GM19397 (cell line): Measurements from ENCODE around the gene RBM39.
"Not testable (repeated sequence)": the region's sequence is repeated elsewhere in the genome, so short reads cannot be mapped to it uniquely, and the experiment has no call there.

Experiments
- ATAC-seq: cut with Tn5 transposase; IDR thresholded peaks from one replicate; pipeline ENCODE4 v1.9.1; 2021; ENCODE audit warnings: mild to moderate bottlenecking, moderate library complexity; ENCODE audit not compliant: unreplicated experiment

RBM39 gene

DNA sequence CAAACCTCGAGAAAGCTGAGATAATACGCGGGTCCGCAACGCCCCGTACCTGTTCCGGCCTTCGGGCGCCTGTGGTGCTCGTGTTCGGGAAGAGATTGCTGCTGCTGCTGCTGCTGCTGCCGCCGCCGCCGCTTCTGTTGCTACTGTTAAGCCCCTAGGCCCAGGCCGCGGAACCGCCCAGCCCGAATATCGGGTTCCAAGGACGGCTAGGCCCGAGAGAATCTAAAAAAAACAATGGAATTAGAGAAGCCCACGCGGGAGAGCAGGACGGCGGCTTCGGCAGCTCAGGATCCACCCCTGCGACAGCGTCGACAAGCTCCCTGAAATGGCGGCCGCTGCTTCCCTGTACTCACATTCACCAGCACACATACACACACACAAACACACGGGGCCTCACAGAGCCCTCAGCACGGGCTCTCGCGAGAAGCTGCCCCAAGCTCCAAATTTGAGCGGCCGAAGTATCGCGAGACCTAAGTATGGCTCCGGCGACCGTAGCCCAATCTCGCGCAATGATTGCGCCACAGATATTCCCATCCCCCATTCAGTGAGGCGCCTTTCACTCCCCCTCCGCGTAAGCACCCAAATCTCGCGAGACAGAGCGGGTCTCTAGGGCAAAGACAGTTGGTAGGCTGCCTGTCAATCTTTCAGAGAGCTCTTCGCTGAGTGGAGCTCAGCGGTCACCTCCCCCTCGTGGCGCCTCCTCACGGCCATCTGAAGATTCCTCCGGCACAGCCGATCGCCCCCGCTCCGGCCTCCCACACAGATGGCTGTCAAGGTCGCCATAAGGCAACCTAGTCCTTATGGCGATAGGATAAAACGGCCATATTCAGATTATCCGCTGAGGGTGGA, at the start of gene RBM39:
Gene RBM39 (minus strand): TSS at position 369 of the 849 bp plus-strand sequence. CDS start 1,386 bp downstream, outside the sequence.
- peak; percentile 84 for ATAC-seq

GRCh38 chr20:35791821-35792220, 49.8 kb upstream of the RBM39 start:
- no peak for ATAC-seq

DNA sequence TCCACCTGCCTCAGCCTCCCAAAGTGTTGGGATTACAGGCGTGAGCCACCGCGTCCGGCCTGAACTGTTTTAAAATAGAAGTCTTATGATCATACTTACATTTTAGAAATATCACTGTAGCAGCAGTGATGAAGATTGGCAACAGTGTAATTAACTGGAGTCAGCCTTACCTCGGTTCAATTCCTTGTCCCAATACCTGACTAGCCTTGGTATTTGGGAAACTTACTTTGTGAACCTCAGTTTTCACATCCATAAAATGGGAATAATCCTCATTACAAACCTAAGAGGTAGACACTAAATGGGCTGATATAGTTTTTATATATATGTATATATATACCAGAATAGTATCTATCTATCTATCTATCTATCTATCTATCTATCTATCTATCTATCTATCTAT, 49.0 kb upstream of the RBM39 start:
- no peak for ATAC-seq

- no peak for ATAC-seq
Observed at GRCh38 chr20:35788796-35789195, 46.7 kb upstream of the RBM39 start.

GRCh38 chr20:35785541-35785940, 43.5 kb upstream of the RBM39 start:
- ATAC-seq, result not testable (repeated sequence)

- not testable (repeated sequence) for ATAC-seq
Observed at GRCh38 chr20:35783811-35784210, 41.8 kb upstream of the RBM39 start.

GRCh38 chr20:35776513-35777101, 34.5 kb upstream of the RBM39 start:
- ATAC-seq, result no peak

DNA sequence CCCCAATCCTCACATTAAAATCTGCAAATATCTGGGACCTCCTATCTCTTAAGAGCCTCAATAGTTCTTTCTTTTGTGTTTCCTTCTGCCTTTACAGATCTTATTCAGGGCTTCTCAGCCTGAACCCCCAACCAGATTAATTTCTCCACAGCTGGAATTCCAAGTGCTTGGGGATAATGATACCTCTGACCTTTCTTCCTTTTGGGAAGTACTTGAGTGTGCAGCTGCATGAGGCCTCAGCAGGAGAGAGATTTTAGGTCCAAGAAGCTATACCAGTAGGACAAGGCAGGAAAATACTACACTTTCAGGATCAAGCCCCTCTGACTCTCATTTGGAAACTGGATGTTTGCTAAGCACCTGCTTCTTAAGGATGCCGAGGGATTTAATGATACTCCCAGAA, 32.3 kb upstream of the RBM39 start:
- ATAC-seq, result no peak

- ATAC-seq, result no peak
Observed at GRCh38 chr20:35773154-35773751, 31.2 kb upstream of the RBM39 start.

DNA sequence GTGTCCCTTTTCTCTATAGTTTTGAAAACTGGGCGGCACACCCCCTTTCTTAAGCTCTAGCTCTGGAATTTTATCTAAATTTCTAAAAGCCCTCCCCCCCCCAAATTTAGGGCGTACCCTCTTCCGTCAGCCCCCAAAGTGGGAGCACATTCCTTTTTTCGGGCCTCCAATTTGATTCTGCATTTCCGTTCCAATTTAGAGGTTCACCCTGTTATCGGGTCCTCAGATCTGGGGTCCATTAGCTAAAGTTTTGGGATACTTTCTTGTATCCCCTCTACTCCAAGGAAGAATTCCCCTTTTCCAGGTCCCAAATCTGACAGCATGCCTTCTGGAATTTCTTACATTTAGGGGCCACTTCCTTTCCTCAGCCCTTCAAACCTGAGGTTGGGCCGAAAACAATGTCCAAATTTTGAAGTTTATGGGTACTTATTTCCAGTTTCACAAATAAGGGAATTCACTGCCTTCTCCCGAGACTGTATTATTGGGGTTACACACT, 30.6 kb upstream of the RBM39 start:
- no peak for ATAC-seq

- ATAC-seq, result peak; percentile 85
Observed at GRCh38 chr20:35771689-35772562, 29.9 kb upstream of the RBM39 start, which contains the start of gene PHF20. Gene PHF20, plus strand, starts transcription at chr20:35772015. Its CDS starts 29,508 bp downstream, at chr20:35801523.

DNA sequence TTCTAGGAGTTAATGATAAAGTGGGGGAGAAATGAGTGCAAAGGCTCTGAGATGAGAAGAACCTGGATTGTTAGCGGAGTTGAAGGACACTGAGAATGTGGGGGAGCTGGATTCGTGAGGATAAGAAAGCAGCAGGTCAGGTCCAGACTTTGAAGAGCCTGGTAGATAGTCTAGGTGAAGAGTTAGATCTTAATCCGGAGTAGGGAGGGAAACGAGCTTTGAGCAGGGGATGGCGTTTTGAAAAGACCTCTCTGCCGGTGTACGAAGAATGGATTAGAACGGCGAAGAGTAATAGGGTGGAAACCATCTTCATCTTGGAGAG, 29.3 kb upstream of the RBM39 start:
- no peak for ATAC-seq

GRCh38 chr20:35768731-35769664, 26.9 kb upstream of the RBM39 start:
- no peak for ATAC-seq

GRCh38 chr20:35767683-35768481, 25.8 kb upstream of the RBM39 start:
- peak; percentile 42 for ATAC-seq

GRCh38 chr20:35766843-35767242, 24.8 kb upstream of the RBM39 start:
- no peak for ATAC-seq

DNA sequence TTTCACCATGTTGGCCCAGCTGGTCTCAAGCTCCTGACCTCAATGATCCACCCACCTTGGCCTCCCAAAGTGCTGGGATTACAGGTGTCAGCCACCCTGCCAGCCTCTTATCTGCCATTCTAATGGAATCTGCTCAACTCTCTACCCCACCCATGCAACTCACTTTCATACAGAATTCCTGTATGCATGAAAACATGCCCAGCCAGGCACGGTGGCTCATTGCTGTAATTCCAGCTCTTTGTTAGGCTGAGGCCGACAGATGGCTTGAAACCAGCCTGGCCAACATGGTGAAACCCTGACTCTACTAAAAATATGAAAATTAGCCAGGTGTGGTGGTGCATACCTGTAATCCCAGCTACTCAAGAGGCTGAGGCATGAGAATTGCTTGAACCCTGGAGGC, 22.9 kb upstream of the RBM39 start:
- not testable (repeated sequence) for ATAC-seq

DNA sequence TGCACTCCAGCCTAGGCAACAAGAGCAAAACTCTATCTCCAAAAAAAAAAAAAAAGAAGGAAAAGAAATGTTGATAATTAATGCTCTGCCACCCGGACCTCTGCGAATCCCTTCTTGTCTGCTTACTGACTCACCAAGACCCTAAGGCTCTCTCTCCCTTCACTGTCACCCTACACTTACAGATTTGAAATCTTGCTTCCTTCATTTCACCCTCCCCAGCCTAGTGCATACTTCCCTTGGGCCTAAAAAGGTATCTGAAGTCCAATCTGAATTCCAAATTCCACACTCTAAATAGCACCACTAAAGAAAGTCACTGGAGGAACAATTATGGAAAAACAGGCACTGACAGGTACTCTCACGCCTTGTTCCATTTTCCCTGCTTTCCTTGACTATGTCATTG, 20.4 kb upstream of the RBM39 start:
- ATAC-seq, result no peak

DNA sequence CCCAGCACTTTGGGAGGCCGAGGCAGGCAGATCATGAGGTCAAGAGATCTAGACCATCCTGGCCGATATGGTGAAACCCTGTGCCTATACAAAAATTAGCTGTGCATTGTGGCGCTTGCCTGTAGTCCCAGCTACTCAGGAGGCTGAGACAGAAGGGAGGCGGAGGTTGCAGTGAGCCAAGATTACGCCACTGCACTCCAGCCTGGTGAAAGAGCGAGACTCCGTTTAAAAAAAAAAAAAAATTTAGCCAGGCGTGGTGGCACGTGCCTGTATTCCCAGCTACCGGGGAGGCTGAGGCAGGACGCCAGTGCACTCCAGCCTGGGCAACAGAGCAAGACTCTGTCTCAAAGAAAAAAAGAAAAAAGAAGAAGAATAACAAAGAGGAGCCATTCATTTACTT, 19.5 kb upstream of the RBM39 start:
- not testable (repeated sequence) for ATAC-seq
